Measurements from ENCODE around the gene ERGIC1.

ERGIC1 gene

GRCh38 chr5:172920447-172920849 lies 86.4 kb downstream of the ERGIC1 start:
- TF ChIP-seq CTCF (conservative IDR thresholded peaks at IDR 0.05; ENCODE audit: control insufficient read depth, insufficient read depth, low read depth, low read length), result no peak
- no peak overlapping the region for H3K4me3 ChIP-seq (ENCODE audit: control insufficient read depth, low read depth, low read length)
- peak; percentile 99 for DNase-seq (ENCODE audit: low read depth)

- no peak for DNase-seq (ENCODE audit: low read depth)
- no peak overlapping the region for H3K4me3 ChIP-seq (ENCODE audit: control insufficient read depth, low read depth, low read length)
- no peak for TF ChIP-seq CTCF (conservative IDR thresholded peaks at IDR 0.05; ENCODE audit: control insufficient read depth, insufficient read depth, low read depth, low read length)
Measured at GRCh38 chr5:172920995-172921394, 86.9 kb downstream of the ERGIC1 start.

GRCh38 chr5:172921906-172922305 lies 87.9 kb downstream of the ERGIC1 start:
- H3K4me3 ChIP-seq (ENCODE audit: control insufficient read depth, low read depth, low read length), result no peak overlapping the region
- no peak for DNase-seq (ENCODE audit: low read depth)
- no peak for TF ChIP-seq CTCF (conservative IDR thresholded peaks at IDR 0.05; ENCODE audit: control insufficient read depth, insufficient read depth, low read depth, low read length)

- TF ChIP-seq CTCF (conservative IDR thresholded peaks at IDR 0.05; ENCODE audit: control insufficient read depth, insufficient read depth, low read depth, low read length), result no peak
- DNase-seq (ENCODE audit: low read depth), result no peak
- H3K4me3 ChIP-seq (ENCODE audit: control insufficient read depth, low read depth, low read length), result no peak overlapping the region
Measured at GRCh38 chr5:172923539-172923938, 89.5 kb downstream of the ERGIC1 start.

- no peak for TF ChIP-seq CTCF (conservative IDR thresholded peaks at IDR 0.05; ENCODE audit: control insufficient read depth, insufficient read depth, low read depth, low read length)
- no peak overlapping the region for H3K4me3 ChIP-seq (ENCODE audit: control insufficient read depth, low read depth, low read length)
- no peak for DNase-seq (ENCODE audit: low read depth)
Measured at GRCh38 chr5:172925336-172925948, 91.4 kb downstream of the ERGIC1 start.

- no peak for DNase-seq (ENCODE audit: low read depth)
- no peak overlapping the region for H3K4me3 ChIP-seq (ENCODE audit: control insufficient read depth, low read depth, low read length)
- TF ChIP-seq CTCF (conservative IDR thresholded peaks at IDR 0.05; ENCODE audit: control insufficient read depth, insufficient read depth, low read depth, low read length), result no peak
Measured at GRCh38 chr5:172926008-172926523, 92.0 kb downstream of the ERGIC1 start.
